Measurements from ENCODE around the gene LGALS4.

GRCh38 chr19:38793671-38794070 lies 19.1 kb downstream of the LGALS4 start:
- TF ChIP-seq TAF1 (IDR thresholded peaks at IDR 0.05; ENCODE audit: borderline replicate concordance, insufficient read depth, low read length) (no peak), POLR2AphosphoS5 (IDR thresholded peaks at IDR 0.05; ENCODE audit: low read depth, low read length) (no peak), FOXP2 (optimal IDR thresholded peaks at IDR 0.05; ENCODE audit: borderline replicate concordance, extremely low read depth, extremely low read length, insufficient read depth) (no peak)
- TF ChIP-seq, protein P1, sequence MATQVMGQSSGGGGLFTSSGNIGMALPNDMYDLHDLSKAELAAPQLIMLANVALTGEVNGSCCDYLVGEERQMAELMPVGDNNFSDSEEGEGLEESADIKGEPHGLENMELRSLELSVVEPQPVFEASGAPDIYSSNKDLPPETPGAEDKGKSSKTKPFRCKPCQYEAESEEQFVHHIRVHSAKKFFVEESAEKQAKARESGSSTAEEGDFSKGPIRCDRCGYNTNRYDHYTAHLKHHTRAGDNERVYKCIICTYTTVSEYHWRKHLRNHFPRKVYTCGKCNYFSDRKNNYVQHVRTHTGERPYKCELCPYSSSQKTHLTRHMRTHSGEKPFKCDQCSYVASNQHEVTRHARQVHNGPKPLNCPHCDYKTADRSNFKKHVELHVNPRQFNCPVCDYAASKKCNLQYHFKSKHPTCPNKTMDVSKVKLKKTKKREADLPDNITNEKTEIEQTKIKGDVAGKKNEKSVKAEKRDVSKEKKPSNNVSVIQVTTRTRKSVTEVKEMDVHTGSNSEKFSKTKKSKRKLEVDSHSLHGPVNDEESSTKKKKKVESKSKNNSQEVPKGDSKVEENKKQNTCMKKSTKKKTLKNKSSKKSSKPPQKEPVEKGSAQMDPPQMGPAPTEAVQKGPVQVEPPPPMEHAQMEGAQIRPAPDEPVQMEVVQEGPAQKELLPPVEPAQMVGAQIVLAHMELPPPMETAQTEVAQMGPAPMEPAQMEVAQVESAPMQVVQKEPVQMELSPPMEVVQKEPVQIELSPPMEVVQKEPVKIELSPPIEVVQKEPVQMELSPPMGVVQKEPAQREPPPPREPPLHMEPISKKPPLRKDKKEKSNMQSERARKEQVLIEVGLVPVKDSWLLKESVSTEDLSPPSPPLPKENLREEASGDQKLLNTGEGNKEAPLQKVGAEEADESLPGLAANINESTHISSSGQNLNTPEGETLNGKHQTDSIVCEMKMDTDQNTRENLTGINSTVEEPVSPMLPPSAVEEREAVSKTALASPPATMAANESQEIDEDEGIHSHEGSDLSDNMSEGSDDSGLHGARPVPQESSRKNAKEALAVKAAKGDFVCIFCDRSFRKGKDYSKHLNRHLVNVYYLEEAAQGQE (IDR thresholded peaks at IDR 0.05; ENCODE audit: insufficient read depth in 1 of 2, low read depth in 2 of 2, low read length in 2 of 2), result no peak
